Left renal pelvis (tissue), 4 donors: Measurements from ENCODE around the gene FTO. TPM values are rescaled to one million over a fixed set of nuclear protein-coding genes. Genes with fewer than 3 reads are reported as not detected.

ENCODE experiments used
- DNase-seq, 4 donors: peaks; one replicate each; pipeline ENCODE4 v3.0.0-alpha.2; 2013; ENCODE audit warnings: low read depth in 4 of 4, low spot score in 3 of 4
- polyA plus RNA-seq, 4 donors: library from polyadenylated mRNA; unstranded; fragments of 120-200 nt; gene quantifications; one replicate each; pipeline ENCODE4 v1.2.1, GENCODE V29; 2013; ENCODE audit not compliant: insufficient read length in 4 of 4

The FTO gene
- polyA plus RNA-seq, 4 donors, result 84.1 to 104 (median 96.4) TPM

GRCh38 chr16:54031107-54031760, 327.3 kb downstream of the FTO start:
- DNase-seq, result no peak

- DNase-seq, result no peak
These were observed 329.8 kb downstream of the FTO start for GRCh38 chr16:54033747-54034146.

DNA sequence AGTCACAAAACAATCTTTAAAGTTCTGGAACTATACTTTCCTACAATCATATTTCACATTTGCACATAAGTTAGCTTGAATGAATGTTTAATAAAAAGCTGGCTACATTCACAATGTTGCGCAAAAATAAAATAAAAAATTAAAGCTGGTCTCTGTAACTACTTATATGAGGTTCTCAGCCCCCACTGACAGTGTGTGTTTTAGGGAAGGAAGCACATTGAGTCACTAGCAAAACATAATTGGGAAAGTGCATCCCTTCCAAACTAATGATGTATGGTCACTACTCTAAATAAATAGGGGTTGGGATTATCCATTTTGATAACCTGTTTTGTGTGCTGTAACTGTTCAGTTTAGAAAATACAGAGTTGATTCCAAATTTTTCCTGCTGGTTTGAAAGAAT, 330.7 kb downstream of the FTO start:
- no peak for DNase-seq

- DNase-seq, result no peak
These were observed 336.5 kb downstream of the FTO start for GRCh38 chr16:54040480-54040879.

DNA sequence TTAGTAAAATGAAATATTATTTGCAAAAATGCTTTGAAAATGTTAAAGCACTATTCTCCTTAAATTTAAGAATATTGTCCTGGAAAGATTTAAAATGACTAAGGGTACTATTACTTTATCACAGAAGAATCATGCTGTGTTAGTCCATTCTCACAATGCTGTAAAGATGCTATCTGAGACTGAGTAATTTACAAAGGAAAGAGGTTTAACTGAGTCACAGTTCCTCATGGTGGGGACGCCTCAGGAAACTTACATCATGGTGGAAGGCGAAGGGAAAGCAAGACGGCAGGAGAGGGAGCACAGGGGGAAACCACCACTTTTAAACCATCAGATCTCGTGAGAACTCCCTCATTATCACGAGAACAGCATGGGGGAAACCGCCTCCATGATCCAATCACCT, 337.0 kb downstream of the FTO start:
- DNase-seq, result no peak

- no peak for DNase-seq
These were observed 344.9 kb downstream of the FTO start for GRCh38 chr16:54048586-54049495.

DNA sequence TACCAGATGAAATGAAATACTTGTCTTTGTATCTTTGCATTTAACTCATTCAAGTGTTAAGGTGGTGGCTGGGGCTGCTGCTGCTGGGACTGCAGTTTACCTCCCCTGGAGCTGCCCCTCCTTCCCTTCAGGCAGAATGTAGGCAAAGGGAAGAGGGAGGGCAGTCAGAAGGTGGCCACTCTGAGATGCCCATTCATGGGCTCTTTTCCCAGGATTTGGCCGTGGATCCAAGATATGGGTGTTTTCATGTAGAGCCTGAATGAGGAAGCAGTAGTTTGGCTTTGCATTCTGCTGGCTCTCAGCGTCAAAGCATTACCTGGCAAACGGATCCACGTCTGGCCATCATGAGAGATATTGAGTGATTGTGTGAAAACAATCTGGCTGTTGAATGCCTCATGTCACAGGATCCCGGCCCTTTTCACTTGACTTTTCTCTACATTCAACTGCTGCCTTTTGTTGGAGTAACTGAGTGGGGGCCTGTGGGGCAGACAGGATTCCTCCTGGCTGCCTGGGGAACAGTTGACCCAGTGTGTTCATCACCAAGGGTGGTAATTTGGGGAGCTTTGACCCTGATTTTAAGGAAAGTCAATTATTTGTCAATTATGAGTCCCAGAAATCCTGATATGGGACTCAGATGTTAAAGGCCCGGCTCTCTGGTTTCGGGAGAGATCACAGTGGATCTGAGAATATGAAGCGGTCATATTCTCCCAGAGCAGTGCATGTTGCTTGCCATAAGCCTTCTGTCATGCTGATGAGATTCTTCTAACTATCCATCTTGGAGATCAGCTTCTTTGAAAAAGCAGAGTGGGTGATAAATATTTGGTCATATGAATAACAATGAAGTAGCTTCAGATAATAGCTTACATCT, 345.9 kb downstream of the FTO start:
- DNase-seq, result no peak

DNA sequence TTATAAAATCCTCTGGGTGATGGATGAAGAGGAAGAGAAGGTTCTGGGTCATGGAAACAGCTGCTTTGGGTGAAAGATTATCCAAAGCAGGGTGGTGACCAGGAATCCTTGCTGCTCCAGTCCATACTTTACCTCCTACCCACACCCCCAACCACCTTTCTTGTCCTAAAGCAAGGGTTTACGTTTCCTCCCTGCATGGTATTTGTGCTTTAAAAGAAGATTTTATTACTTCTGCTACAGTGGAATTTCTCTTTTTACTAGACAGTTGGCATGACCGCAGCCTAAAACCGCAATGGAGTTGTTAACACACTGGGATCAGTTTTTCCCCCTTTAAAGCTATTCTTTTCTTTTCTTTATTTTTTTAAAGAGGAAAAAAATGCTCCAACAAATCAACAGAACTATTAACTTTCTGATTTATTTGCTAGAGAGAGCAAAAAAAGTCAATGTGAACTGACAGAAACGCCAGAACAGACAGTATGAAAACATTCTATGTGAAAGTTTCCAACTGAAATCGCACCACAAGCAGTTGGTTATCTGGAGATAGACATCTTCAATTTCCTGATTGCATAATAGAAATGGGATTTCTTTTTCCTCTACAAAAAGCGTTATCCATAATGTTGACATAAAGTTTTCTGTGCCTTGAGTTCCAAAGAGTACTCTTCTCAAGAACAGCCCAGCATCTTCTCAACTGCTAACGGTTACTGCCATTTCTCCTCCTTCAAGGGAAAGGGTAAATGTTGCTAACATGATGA, 346.7 kb downstream of the FTO start:
- DNase-seq, result no peak

GRCh38 chr16:54051821-54052220, 347.9 kb downstream of the FTO start:
- DNase-seq, result no peak

DNA sequence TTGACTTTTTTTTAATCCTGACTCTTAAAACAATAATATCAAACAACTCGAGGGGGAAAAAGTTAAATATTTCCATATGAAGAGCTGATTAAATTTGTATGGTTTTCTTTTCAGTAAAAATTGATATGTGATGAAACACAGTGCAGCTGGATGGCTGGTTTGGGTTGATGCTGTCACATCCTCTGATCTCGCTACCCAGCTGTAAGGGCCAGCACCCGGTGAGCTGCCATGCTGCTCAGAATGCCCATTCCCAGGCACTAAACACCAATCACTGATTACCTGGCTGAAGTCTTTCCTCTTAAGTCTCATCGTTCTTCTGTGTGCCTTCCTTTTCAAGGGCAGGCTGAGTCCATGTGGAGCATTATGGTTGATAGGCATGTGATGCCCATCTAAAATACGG, 348.3 kb downstream of the FTO start:
- DNase-seq, result no peak

- no peak for DNase-seq
These were observed 350.2 kb downstream of the FTO start for GRCh38 chr16:54053891-54054820.

GRCh38 chr16:54055191-54055590, 351.2 kb downstream of the FTO start:
- DNase-seq, result no peak

- no peak for DNase-seq
These were observed 351.9 kb downstream of the FTO start for GRCh38 chr16:54055864-54056263.

GRCh38 chr16:54056921-54057320, 353.0 kb downstream of the FTO start:
- no peak for DNase-seq

- no peak for DNase-seq
These were observed 355.4 kb downstream of the FTO start for GRCh38 chr16:54059319-54059718.

- DNase-seq, result no peak
These were observed 356.9 kb downstream of the FTO start for GRCh38 chr16:54060599-54061421.

DNA sequence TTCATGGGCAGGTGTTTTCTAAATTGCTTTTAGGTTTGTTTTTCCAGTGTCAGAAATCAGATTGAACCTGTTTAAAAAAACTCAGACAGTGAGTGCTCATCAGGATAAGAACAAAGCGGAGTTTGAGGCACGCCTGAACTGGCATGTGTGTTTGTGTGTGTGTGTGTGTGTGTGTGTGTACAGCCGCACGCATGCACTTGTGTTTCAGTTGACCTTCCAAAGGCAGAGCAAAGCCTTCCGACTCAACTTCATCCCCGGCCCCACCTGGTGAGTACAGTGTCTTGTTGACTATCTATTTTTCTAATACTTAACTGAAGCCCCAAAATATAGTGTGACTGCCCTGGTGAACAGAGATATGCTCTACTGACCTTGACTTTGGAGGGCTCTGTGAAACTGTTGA, 357.5 kb downstream of the FTO start:
- no peak for DNase-seq
